GM11168 (cell line): Measurements from ENCODE around the gene PQBP1.

Source experiments
- in situ Hi-C: fragments of 300-500 bp; cut with MboI; formaldehyde crosslinking; loops from one replicate; pipeline ENCODE4 v1.12.0; 2022; ENCODE audit warnings: low sequenced_read_pairs; ENCODE audit not compliant: unreplicated experiment

The PQBP1 gene

DNA sequence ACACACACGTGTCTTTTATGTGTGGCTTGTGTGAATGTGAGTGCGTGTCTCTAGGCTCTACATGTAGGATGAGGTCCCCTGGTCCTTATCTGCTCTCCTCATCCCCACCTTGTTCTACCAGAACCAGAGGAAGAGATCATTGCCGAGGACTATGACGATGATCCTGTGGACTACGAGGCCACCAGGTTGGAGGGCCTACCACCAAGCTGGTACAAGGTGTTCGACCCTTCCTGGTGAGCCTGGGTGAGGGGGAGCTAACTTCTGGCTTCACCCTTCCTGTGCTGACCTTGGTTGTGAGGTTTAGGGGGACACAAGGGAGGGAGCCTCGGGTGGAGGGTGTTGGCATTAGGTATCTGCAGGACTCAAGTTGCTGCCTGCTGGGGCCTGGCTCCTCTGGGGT lies 3.3 kb downstream of the PQBP1 start:
- in situ Hi-C loops: no loop called here

DNA sequence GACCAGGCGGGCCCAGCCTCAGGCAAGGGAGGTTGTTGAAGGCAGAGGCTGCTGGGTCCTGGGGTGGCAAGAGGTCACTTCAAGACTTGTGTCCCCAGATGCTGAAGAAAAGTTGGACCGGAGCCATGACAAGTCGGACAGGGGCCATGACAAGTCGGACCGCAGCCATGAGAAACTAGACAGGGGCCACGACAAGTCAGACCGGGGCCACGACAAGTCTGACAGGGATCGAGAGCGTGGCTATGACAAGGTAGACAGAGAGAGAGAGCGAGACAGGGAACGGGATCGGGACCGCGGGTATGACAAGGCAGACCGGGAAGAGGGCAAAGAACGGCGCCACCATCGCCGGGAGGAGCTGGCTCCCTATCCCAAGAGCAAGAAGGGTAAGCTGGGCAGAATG lies 4.4 kb downstream of the PQBP1 start:
- in situ Hi-C loops: no loop called here

DNA sequence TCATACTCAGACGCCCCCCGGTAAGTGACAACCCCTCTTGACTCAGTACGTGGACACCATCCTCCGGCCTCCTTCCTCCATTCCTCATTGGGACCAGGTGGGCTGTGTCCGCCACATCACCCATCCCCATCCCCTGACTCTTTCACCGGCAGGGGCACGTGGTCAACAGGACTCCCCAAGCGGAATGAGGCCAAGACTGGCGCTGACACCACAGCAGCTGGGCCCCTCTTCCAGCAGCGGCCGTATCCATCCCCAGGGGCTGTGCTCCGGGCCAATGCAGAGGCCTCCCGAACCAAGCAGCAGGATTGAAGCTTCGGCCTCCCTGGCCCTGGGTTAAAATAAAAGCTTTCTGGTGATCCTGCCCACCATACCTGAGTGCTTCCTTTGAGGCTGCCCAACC lies 5.0 kb downstream of the PQBP1 start:
- in situ Hi-C loops: no loop called here

DNA sequence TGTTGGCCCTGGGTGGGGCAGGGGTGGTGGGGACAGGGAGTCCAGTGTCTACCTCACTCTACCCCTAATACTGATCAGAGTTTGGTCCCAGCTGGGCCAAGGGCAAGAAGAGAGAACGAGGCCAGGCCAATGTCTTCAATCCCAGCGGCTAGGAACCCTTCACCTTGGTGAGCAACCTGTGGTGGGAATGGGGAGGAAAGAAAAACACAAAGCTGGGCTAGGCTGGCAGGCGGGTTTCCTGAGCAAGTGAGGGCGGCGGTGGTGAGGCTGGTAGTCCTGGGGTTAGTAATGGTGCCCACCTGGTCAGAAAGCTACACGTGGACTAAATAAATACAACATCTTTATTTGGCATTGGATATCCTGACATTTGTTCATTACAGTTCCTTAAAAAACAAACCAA lies 5.6 kb downstream of the PQBP1 start:
- in situ Hi-C loops: no loop called here

DNA sequence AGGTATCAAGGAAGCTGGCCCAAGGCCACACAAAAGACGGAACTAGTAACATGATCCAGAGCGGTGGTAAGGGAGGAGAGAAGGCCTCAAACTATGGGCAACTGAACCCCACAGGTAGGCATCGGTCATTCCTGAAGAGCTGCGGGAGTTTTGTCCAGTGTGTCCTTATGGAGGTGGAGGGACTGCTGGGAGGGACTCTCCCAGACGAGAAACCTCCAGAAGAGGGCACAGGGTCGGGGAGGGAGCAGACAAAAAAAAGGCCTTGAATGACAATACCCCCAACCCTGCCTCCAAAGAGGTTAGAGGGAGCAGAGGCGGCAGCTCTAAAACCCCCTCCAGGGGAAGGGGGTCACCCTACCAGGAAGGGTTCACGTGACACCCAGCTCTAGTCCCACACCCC lies 6.5 kb downstream of the PQBP1 start:
- in situ Hi-C loops: no loop called here

DNA sequence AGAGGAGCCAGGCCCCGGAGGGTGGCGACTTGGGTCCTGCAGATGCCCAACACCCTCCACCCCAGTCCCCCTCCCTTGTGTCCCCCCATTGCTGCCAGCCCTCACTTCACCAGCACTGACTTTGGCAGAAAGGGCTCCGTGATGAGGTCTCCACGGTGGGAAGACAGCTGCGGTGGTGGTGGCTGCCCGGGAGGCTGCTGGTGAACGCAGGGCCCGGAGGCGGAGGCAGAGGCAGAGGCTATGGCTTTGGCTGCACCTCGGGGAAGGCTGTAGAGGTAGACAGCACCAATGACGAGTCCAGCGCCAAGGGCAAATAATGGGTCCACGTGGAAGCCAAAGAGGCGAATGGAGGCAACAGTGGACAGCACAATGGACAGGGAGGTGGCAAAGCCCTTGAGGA lies 6.9 kb downstream of the PQBP1 start:
- in situ Hi-C loops: no loop called here

DNA sequence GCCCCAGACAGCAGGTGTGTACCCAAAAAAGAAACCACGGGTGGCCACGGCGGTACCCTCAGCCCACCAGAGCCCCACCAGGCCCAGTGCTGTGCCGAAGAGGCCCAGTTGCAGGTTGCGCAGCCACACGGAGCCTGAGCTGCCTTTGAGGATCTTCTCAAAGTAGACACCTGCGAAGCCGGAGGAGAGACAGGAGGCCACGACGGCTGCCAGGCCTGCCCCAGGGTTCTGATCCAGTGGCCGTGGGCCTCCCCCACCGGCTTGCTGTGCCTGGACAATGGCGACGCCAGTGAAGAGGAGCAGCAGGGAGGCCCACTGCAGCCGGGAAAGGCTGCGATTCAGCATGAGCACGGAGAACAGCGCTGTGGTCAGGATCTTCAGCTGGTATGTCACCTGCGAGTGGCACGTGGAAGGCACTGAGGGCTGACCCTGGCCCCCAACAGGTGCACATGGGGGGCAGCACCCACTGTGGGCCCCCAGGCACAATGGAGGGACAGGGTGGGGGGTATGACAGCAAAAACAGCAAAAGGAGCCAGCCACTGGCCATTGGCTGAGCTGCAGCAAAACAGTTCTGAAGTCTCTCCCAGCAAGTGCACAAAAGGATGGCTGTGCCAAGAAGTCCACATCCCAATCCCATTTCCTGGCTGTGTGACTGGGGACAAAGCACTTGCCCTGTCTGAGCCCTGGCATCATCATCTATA lies 7.5 kb downstream of the PQBP1 start:
- in situ Hi-C loops: no loop called here

DNA sequence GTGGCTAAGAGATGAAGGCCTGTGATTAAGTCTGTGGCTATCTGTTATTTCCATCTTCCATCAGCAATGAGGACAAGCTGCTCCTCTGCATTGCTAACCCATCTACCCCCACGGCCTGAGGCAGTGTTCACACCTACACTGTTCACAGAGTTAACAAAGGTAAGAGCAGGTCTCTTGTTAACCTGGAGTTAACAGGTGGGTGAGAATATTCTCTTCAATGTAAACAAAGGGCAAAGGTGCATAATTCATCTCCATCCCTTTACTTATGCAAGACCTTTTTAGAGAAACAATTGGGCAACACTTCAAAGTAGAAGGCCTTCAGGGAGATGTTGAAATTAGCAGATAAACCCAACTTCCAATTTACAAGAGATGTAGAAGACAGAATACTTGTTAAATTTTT lies 10.9 kb downstream of the PQBP1 start:
- in situ Hi-C loops: no loop called here

DNA sequence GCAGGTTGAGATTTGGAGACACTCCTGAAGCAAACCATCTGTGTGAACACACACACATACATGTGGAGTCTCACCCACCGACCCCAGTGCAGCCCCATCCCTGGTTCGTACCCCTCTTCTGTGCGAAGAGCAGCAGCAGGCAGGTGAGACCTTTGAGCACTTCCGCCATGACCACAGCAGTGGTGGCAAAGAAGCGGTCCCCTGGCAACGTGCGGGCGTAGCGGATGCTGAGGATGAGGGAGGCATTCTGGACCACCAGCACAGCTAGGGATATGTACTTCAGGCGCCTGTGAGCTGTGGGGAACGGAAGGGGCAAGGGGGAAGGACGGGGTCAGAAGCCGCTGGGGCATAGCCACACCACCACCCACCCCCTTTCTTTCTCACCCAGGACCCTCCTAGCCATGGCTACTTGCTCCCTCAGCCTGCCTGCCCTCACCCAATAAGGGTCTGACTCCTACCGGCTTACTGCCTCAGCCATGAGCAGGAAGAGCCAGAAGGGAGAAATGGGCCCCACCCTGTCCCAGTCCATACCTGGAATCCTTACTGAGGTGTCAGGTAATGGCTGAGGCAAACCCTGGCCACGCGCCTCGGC lies 12.1 kb downstream of the PQBP1 start:
- in situ Hi-C loops: loop anchor here (5.0 kb wide), 1 partner anchor 38 kb away; no protein-coding TSS in a partner anchor

DNA sequence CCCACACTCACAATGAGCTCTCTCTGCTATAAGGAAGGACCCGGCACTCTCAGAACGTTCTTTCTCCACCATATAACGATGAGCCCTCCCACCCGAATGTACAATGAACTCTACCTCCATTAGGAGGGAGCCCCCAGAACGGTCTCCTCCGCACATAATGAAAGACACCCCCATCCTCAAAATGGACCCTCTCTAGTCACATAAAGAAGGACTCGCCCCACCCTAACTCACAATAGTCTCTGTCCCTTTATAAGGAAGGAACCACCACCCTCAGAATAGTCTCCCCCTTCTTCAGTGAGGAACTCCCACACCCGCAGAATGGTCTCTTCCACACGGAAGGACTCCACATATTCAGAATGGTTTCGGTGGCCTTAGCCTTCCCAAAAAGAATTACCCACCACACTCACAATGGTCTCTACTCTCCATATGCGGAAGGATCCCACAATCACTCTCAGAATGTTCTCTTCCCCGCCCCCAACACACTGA lies 13.2 kb downstream of the PQBP1 start:
- in situ Hi-C loops: loop anchor here (5.0 kb wide), 1 partner anchor 36 kb away; no protein-coding TSS in a partner anchor

DNA sequence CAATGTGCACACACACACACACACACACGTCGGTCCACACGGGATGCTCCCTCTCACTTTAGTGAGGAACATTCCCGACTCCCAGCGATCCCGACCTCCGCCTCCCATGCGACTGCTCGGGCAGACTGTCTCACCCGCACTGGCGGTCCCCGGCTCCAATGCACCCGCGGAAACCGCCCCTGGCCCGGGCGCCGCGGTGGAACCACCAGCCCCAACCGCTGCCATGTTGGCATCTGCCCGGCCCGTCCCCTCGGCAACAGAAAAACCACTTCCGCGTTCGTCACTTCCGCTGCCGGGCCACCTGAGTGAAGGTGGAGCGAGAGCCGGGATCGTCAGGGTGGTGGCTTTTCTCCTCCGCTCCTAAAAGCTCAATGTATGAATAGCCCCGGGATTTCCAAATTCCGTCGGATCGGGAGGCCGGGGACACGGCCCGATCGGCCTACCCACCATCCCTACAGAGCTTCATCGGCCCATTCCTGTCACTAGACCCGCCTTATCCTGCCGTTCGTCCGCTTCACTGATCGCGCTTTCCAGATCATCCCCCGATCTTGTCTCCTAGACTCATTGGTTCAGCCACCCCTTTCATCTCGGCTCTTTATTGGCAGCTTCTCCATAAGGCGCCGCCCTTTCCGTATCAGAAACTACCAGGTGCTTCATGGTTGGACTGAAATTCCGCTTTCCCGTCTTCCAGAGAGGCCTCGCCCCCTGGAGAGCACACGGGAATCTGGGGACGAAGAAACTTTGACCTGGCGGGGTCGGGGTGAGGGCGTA lies 13.9 kb downstream of the PQBP1 start, which contains the start of gene SLC35A2:
TSS of gene SLC35A2 (minus strand) at position 235 of the 771 bp plus-strand sequence. CDS start at position 225, 10 bp downstream.
- in situ Hi-C loops: loop anchor here (5.0 kb wide), 1 partner anchor 36 kb away; no protein-coding TSS in a partner anchor

DNA sequence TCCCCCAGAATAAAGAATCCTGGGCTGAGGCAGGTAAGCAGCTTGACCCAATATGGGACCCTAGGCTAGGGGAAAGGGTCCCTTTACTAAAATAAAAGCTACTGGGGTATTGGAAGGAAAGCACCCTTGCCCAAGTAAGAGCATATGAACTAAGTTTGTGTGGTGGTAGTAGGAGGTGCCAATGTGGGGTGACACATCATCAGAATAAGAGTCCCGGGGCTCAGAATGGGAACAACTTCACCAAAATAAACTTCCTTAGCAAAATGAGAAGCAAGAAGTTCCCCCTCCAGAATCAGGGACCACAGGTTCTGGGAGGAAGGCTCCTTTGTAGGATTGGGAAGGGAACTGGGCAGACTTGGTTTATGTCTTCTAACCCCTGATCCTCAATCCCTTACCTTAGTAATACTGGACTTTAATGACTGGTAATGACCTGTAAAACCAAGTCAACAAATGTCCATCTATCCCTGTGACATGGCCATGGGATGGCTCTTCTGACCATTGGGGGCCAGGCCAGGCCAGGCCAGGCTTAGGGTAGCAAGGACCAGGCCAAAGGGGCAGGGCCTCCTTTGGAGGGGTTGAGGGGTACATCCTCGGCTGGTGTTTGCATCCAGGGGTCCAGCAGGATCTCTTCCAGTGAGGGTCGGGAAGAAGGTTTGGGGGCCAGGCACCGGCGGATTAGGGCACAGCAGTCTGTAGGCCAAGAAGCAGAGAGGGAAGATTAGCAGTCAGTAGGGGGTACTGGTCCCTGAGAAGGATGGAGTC lies 16.1 kb downstream of the PQBP1 start:
- in situ Hi-C loops: loop anchor here (5.0 kb wide), 1 partner anchor 34 kb away; no protein-coding TSS in a partner anchor

DNA sequence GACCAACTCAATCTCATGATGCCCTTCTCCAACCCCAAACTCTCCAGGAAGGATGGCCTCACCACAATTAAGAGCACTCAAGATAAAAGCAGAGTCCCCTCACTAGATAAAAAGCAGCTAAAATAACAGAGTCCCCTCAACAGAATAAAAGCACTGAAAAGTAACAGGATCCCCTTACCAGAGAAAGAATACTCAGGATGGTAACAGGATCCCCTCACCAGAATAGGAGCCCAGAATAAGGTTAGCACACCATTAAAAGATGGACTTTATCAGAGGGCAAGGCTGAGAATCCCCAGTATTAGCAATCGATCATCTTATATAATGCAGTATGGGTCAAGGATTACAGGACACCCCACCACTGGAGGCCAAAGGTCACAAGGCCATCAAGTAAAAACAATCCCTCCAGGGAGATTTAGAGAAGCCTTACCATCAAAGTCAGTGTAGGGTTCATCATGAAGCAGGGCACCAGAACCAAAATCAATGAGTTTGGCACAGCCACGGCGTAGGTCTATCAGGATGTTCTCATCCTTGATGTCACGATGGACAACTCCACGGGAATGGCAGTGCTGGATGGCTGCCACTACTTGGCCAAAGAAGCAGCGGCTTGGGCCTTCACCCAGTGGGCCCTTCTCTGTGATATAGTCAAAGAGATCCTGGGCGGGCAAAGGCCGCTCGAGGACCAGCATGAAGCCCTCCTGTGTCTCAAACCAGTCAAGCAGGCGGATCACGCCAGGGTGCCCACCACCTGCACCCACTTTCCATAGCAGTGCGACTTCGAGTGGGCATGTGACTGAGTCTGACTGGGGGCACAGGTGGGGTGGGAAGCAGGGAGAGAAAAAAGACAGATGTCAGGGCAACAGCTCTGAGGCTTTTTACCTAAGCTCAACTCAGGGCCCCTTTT lies 17.1 kb downstream of the PQBP1 start:
- in situ Hi-C loops: loop anchor here (5.0 kb wide), 1 partner anchor 32 kb away; no protein-coding TSS in a partner anchor

DNA sequence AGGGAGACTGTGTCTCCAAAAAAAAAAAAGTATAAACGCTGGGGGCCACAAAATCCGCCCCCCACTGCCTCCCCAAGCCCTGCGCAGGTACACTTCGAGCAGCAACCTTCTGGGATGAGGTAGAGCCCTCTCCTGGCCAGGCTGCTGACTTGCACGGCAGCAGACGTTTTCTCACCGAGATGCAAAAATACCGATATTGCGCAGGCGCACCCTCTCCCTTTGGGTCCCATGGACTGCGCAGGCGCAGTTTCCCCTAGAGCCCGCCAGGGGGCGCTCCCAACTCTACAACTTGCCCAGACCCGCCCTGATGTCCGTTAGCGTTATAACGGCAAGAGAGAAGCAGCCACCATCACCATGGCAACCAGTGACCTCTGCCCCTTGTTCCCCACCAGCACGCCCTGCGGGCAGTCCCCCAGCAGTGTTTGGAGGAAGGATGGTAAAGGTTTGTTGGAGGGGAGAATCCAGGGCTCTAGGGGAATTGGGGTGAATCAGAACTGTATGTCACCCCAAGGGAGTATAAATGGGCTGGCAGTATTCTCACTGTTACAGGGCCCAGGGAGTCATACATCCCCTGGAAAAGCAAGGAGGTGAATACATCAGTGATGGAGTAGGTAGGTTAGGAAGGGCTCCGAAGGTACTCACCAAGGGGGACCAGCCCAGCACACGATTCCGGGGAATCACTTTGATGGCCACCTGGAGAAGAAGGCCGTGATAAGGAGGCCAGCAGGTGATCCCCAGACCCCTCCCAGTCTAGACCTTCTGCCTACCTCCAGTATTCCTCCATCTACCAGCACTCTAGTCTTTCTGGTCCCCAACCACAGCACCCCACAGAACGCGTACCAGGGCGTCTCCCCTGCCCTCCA lies 19.6 kb downstream of the PQBP1 start:
- in situ Hi-C loops: no loop called here

DNA sequence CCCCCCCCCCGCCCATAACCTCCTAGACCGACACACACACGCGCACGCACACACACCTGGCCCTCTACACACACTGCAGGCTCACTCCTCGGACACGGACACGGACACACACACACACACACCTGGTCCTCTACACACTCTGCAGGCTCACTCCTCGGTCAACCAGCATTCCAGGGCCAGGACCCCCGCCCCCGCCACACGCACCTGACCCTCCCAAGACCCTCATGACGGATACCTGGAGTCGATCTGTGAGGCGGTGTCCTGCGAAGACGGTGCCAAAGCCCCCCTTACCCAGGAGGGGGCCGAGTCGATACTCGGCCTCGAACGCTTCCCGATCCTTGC lies 20.5 kb downstream of the PQBP1 start:
- in situ Hi-C loops: no loop called here

DNA sequence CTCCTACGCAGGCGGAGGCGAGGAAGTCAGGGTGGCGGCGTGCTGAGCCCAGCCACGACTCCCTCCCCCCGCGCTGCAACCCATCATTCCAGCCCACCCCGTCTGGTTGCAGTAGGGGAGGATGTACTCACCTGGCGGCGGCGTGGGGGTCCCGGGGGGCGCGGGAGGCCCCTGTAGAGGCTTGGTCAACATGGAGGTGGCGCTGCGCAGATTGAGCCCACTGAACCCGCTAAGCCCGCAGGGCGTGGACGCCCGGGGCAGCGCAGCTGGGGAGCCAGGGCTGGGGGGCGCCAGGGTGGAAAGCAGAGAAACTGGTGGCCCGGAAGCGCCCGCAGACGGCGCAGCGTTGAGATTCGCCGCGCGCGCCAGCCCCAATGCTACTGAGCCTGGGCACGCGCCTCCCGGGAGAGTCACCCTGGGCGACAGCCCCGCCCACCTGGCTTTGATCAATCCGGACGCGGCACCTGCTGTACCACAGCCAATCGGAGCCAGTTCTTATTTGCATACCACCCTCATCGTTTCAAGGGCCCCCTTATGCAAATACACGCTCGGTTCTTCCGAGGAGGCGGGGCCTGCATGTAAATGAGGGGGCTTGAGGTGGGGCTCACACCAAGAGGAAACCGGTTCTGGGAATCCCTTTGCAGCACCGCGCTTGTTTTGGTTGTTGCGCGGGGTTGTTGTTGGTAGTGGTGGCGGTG lies 21.1 kb downstream of the PQBP1 start, which contains the start of gene PIM2:
TSS of gene PIM2 (minus strand) at position 382 of the 698 bp plus-strand sequence. CDS start at position 192, 190 bp downstream.
- in situ Hi-C loops: no loop called here

DNA sequence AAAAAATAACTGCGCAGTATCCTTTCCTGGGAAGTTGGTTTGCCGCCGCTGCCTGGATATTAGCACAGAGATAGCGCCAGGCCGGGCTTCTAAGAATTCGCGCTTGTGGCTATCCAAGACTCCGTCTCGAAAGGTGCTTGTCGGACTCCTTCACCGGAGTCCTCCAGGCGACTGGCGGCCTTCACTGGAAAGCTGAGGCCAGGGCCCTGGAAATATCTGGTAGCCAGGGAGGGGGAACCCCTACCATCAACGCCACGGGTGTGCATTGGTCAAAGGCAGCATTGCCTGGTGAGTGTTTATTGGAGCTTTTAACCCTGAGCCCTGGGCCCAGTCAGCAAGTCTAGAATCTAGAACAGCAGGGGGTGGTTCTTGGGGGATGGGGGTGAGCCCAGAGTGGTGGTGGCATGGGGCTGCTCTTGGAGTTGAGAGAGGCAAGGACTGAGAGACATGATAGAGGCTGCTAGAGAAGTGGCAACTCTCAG lies 21.7 kb downstream of the PQBP1 start:
- in situ Hi-C loops: no loop called here
